Body of pancreas (tissue), 4 donors: ENCODE data around the gene KRTAP10-5. TPM values are rescaled to one million over a fixed set of nuclear protein-coding genes. Genes with fewer than 3 reads are reported as not detected.

Experiments used
- ATAC-seq: fragments of 150-250 bp; one replicate; pipeline ENCODE4 v1.9.1; 2016
- DNase-seq, 4 donors: peaks; one replicate each; pipeline ENCODE4 v3.0.0-alpha.2; 2019
- H3K27ac ChIP-seq, 4 donors: fragments of 200-600 bp; sonication (generic); 1 replicate in 3 of 4; 2 replicates in 1 of 4; pipeline versions ENCODE4 v1.5.1 to v1.6.1; 2016 to 2019; ENCODE audit warnings: mild to moderate bottlenecking in 1 of 4, mixed read lengths in 1 of 4, moderate library complexity in 1 of 4
- H3K27me3 ChIP-seq, 2 donors: fragments of 200-600 bp; sonication (generic); one replicate each; pipeline ENCODE4 v1.6.0; 2016; ENCODE audit warnings: mild to moderate bottlenecking in 1 of 2
- H3K36me3 ChIP-seq, 2 donors: fragments of 200-600 bp; sonication (generic); replicated peaks in 1 of 2; 2 replicates each; pipeline ENCODE4 v1.5.1; 2016; ENCODE audit warnings: low read depth in 2 of 2; ENCODE audit not compliant: insufficient read depth in 1 of 2
- H3K4me1 ChIP-seq: fragments of 200-600 bp; sonication (generic); one replicate; pipeline ENCODE4 v1.6.0; 2016
- H3K4me3 ChIP-seq, 2 donors: fragments of 200-600 bp; sonication (generic); 1 replicate in 1 of 2; 2 replicates in 1 of 2; pipeline ENCODE4 v1.5.1; 2016 to 2019
- H3K9me3 ChIP-seq, 3 donors: fragments of 200-600 bp; sonication (generic); 1 replicate in 2 of 3; 2 replicates in 1 of 3; pipeline ENCODE4 v1.5.1; 2016
- CTCF ChIP-seq, 7 experiments: fragments of 450-650 bp in 4 of 7; fragments of 200-600 bp in 3 of 7; sonication (generic) in 3 of 7; IDR thresholded peaks; one replicate each; pipeline ENCODE4 v1.5.1; 2016 to 2019; ENCODE audit warnings: antibody characterized with exemption in 7 of 7
- POLR2A ChIP-seq, 3 donors: fragments of 450-650 bp; IDR thresholded peaks; one replicate each; pipeline ENCODE4 v1.6.1; 2016; ENCODE audit warnings: antibody characterized with exemption in 3 of 3, mild to moderate bottlenecking in 2 of 3
- WGBS, 2 donors: methylation state at CpG; one replicate each; pipeline ENCODE4 v1.1.5; 2017; 5-methylcytosine and 5-hydroxymethylcytosine counted together
- intact Hi-C: fragments of 100-400 bp; cut with DNase I; formaldehyde crosslinking; loops from one replicate; pipeline ENCODE4 v1.15.1; 2023
- total RNA-seq, 2 donors: library from RNA; depleted of rRNA; stranded (reverse); fragments of >200 nt; gene quantifications; one replicate each; pipeline ENCODE4 v1.1.0, GENCODE V29; 2016

The KRTAP10-5 gene
- total RNA-seq, 2 donors from 2014 or later = not detected

DNA sequence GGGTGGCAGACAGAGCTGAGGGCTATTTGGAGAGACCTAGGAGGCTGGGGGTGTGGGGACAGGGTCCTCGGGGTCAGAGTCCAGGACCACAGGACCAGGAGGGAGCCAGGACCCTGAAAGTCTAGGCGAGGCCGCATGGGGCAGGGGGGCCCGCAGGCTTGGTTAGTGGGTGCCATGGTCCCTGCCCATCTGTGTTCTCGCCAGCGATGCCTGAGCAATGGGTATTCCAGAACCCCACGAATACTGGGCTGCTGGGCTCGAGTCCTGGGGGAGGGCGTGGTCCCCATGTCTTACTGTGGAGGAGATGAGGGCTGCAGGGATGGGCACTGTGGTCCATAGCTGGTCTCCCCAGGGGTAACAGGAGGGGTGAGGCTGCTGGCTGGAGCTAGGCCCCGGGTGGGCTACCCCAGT, 9.9 kb upstream of the KRTAP10-5 start:
- no peaks in the 10 kb centered on the region for H3K4me1 ChIP-seq
- ATAC-seq (no peak), DNase-seq (no peak)
- intact Hi-C loops = no loop called here
- no peaks in the 10 kb centered on the region for H3K36me3 ChIP-seq
- TF ChIP-seq POLR2A (IDR thresholded peaks at IDR 0.05) = no peak
- TF ChIP-seq CTCF (IDR thresholded peaks at IDR 0.05) = no peak
- H3K9me3 ChIP-seq = no peaks in the 10 kb centered on the region
- WGBS, 2 donors = 59 to 65% methylated on average over 7 to 10 of the region's 10 CpGs
- H3K27ac ChIP-seq = no peak overlapping the region
- no peak overlapping the region for H3K4me3 ChIP-seq
- no peaks in the 10 kb centered on the region for H3K27me3 ChIP-seq

DNA sequence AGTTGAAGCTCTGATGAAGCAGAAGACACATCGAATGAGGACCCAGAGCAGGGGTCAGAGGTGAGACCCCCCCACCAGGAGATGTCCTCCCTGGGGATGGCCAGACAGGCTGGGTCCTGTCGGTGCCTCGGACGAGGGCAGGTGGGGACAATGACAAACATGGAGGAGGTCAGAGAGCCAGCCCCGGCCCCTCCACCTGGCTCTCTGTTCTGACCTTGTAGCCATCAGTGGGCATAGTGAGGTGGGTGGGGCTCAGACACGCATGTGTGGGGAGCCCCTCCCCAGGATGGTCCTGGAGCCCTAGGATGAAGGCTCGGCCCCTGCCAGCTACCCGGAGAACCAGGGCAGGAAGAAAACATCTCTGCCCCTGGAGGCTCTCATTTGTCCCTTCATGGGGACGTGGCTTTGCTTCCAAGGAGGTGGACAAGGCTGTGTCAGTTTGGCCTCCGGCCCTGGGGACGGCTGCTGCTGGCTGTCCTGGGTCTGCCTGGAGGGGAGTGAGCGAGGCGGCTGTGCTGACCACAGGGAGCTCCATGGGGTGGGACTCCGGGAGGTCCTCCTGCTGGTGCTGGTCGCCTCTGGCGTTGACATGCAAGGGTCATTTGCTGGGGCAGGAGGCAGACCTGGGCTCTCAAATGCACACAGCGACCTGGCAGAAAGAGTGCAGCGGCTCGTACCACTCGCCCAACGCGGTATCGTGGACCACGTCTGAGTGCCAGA, 9.3 kb upstream of the KRTAP10-5 start:
- 60 to 63% methylated on average over 11 to 24 of the region's 24 CpGs for WGBS, 2 donors
- Histone ChIP-seq H3K4me3 (no peak overlapping the region), H3K4me1 (no peaks in the 10 kb centered on the region), H3K36me3 (no peaks in the 10 kb centered on the region), H3K27ac (no peak overlapping the region), H3K9me3 (no peaks in the 10 kb centered on the region), H3K27me3 (no peaks in the 10 kb centered on the region)
- intact Hi-C loops = no loop called here
- DNase-seq = no peak
- no peak for ATAC-seq
- no peak for TF ChIP-seq CTCF (IDR thresholded peaks at IDR 0.05)
- TF ChIP-seq POLR2A (IDR thresholded peaks at IDR 0.05) = no peak

GRCh38 chr21:44589094-44589493, 8.7 kb upstream of the KRTAP10-5 start:
- intact Hi-C loops = no loop called here
- 77 to 80% methylated on average over 2 of the region's 2 CpGs for WGBS, 2 donors

DNA sequence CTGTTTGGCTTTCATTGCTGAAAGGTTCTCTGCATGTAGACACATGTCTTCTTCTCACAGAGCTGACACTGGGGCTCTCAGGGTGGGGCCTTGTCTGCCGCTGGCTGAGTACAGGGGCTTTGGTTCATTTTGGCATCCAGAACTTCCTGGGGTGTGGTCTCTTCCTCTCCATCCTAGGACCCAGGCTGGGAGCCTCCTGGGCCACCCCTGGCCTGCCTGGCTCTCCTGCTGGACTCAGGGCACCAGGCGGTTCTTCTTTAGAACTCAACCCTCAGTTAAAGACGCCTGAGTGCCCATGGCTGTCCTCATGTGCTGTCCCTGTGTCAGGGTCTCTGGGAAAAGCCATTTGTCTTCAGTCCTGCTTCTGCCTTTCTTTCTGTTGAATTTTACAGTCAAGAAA, 5.5 kb upstream of the KRTAP10-5 start:
- DNase-seq (no peak), ATAC-seq (no peak)
- Histone ChIP-seq H3K36me3 (no peaks in the 10 kb centered on the region), H3K4me1 (no peaks in the 10 kb centered on the region), H3K27ac (no peak overlapping the region), H3K9me3 (no peaks in the 10 kb centered on the region), H3K4me3 (no peak overlapping the region), H3K27me3 (no peaks in the 10 kb centered on the region)
- intact Hi-C loops = no loop called here
- TF ChIP-seq CTCF (IDR thresholded peaks at IDR 0.05) = no peak
- TF ChIP-seq POLR2A (IDR thresholded peaks at IDR 0.05) = no peak
- WGBS, 2 donors = 72 to 81% methylated on average over 3 of the region's 3 CpGs

More at GRCh38 chr21:44589094-44589493, 8.7 kb upstream of the KRTAP10-5 start:
- no peaks in the 10 kb centered on the region for H3K27me3 ChIP-seq
- ATAC-seq = no peak
- DNase-seq = no peak
- TF ChIP-seq POLR2A (IDR thresholded peaks at IDR 0.05) = no peak
- no peak for TF ChIP-seq CTCF (IDR thresholded peaks at IDR 0.05)
- H3K27ac ChIP-seq = no peak overlapping the region
- H3K36me3 ChIP-seq = no peaks in the 10 kb centered on the region
- no peaks in the 10 kb centered on the region for H3K9me3 ChIP-seq
- H3K4me1 ChIP-seq = no peaks in the 10 kb centered on the region
- H3K4me3 ChIP-seq = no peak overlapping the region

DNA sequence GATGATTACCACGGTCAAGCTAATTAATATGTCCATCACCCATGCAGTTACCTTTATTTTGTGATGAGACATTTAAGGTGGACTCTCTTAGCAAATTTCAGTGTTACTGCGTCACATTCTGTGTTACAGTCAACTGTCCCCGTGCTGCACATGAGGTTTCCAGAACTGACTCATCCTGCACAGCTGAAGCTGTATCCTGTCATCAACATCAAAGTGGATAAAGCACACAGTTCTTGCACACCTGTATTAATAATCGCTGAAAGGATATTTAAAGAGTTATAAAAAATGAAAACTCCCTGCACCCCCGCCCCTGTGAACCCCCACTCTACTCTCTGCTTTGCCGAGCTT, 3.4 kb upstream of the KRTAP10-5 start:
- no peak overlapping the region for H3K27ac ChIP-seq
- ATAC-seq (no peak), DNase-seq (no peak)
- H3K36me3 ChIP-seq = no peaks in the 10 kb centered on the region
- H3K4me3 ChIP-seq = no peak overlapping the region
- WGBS, 2 donors = 53 to 59% methylated on average over 6 of the region's 6 CpGs
- no peaks in the 10 kb centered on the region for H3K4me1 ChIP-seq
- TF ChIP-seq CTCF (IDR thresholded peaks at IDR 0.05) = no peak
- no peak for TF ChIP-seq POLR2A (IDR thresholded peaks at IDR 0.05)
- no peaks in the 10 kb centered on the region for H3K27me3 ChIP-seq
- intact Hi-C loops = no loop called here
- no peaks in the 10 kb centered on the region for H3K9me3 ChIP-seq
